Sigmoid colon (tissue), 7 donors: ENCODE data around the gene SLITRK3. TPM values are rescaled to one million over a fixed set of nuclear protein-coding genes. Genes with fewer than 3 reads are reported as not detected.

ENCODE experiments used
- DNase-seq: peaks from one replicate; pipeline ENCODE4 v3.0.0-alpha.2; 2019
- H3K27ac ChIP-seq, 4 donors: fragments of 200-600 bp; sonication (generic); one replicate each; pipeline ENCODE4 v1.5.1; 2016 to 2019; ENCODE audit warnings: mild to moderate bottlenecking in 1 of 4
- H3K27me3 ChIP-seq, 3 donors: fragments of 200-600 bp; sonication (generic); one replicate each; pipeline ENCODE4 v1.5.1; 2019; ENCODE audit warnings: mild to moderate bottlenecking in 1 of 3
- H3K36me3 ChIP-seq, 4 donors: fragments of 200-600 bp; sonication (generic); one replicate each; pipeline ENCODE4 v1.5.1; 2016 to 2019
- H3K4me1 ChIP-seq, 4 donors: fragments of 200-600 bp; sonication (generic); one replicate each; pipeline ENCODE4 v1.5.1; 2017 to 2019
- H3K4me3 ChIP-seq, 4 donors: fragments of 200-600 bp; sonication (generic); one replicate each; pipeline ENCODE4 v1.5.1; 2017 to 2019; ENCODE audit warnings: mild to moderate bottlenecking in 2 of 4, moderate library complexity in 1 of 4
- H3K9me3 ChIP-seq, 4 donors: fragments of 200-600 bp in 3 of 4; sonication (generic) in 3 of 4; one replicate each; pipeline versions ENCODE4 v1.5.1 to v1.6.1; 2013 to 2019
- EP300 ChIP-seq, 4 donors: sonication (generic); formaldehyde crosslinking; IDR thresholded peaks; one replicate each; pipeline ENCODE4 v1.6.1; 2017; ENCODE audit warnings: antibody characterized with exemption in 4 of 4
- POLR2A ChIP-seq, 2 donors: fragments of 450-650 bp; IDR thresholded peaks; one replicate each; pipeline ENCODE4 v1.6.1; 2016; ENCODE audit warnings: antibody characterized with exemption in 2 of 2, mild to moderate bottlenecking in 2 of 2, moderate library complexity in 2 of 2
- POLR2AphosphoS5 ChIP-seq, 4 donors: sonication (generic); formaldehyde crosslinking; IDR thresholded peaks; one replicate each; pipeline ENCODE4 v1.6.1; 2017; ENCODE audit warnings: antibody characterized with exemption in 4 of 4
- WGBS, 2 donors: extraction: QIAGEN DNeasy Blood & Tissue Kit; methylation state at CpG; one replicate each; pipeline ENCODE4 v1.1.7; 2013; 5-methylcytosine and 5-hydroxymethylcytosine counted together
- intact Hi-C: fragments of 100-400 bp; cut with DNase I; formaldehyde crosslinking; loops from one replicate; pipeline ENCODE4 v1.15.1; 2023
- polyA plus RNA-seq, 3 donors: library from polyadenylated mRNA; stranded (reverse); fragments of 200-250 nt; gene quantifications; one replicate each; pipeline ENCODE4 v1.2.3, GENCODE V29; 2013
- total RNA-seq, 4 donors: library from RNA; depleted of rRNA; stranded (reverse); fragments of >200 nt; gene quantifications; one replicate each; pipeline ENCODE4 v1.1.0, GENCODE V29; 2016
- TF ChIP-seq, protein P1 (sequence below), 4 experiments: fragments of 450-650 bp in 3 of 4; fragments of 200-600 bp in 1 of 4; IDR thresholded peaks; one replicate each; pipeline ENCODE4 v1.5.1; 2016 to 2019; ENCODE audit warnings: antibody characterized with exemption in 4 of 4, mild to moderate bottlenecking in 3 of 4, moderate library complexity in 2 of 4
- donor health status: healthy with polysubstance abuse.
- donor health status: Bipolar disorder and iron deficiency.
- donor health status: healthy.

Gene SLITRK3, protein sequence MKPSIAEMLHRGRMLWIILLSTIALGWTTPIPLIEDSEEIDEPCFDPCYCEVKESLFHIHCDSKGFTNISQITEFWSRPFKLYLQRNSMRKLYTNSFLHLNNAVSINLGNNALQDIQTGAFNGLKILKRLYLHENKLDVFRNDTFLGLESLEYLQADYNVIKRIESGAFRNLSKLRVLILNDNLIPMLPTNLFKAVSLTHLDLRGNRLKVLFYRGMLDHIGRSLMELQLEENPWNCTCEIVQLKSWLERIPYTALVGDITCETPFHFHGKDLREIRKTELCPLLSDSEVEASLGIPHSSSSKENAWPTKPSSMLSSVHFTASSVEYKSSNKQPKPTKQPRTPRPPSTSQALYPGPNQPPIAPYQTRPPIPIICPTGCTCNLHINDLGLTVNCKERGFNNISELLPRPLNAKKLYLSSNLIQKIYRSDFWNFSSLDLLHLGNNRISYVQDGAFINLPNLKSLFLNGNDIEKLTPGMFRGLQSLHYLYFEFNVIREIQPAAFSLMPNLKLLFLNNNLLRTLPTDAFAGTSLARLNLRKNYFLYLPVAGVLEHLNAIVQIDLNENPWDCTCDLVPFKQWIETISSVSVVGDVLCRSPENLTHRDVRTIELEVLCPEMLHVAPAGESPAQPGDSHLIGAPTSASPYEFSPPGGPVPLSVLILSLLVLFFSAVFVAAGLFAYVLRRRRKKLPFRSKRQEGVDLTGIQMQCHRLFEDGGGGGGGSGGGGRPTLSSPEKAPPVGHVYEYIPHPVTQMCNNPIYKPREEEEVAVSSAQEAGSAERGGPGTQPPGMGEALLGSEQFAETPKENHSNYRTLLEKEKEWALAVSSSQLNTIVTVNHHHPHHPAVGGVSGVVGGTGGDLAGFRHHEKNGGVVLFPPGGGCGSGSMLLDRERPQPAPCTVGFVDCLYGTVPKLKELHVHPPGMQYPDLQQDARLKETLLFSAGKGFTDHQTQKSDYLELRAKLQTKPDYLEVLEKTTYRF
- total RNA-seq, result 10 to 100 TPM in 1 of 4 donors, 1 to 10 TPM in 3; 4.1 to 12.5 (median 6.0) TPM
- under 1 TPM in 1 of 3 donors, not detected in 2; 0.66 TPM for polyA plus RNA-seq

DNA sequence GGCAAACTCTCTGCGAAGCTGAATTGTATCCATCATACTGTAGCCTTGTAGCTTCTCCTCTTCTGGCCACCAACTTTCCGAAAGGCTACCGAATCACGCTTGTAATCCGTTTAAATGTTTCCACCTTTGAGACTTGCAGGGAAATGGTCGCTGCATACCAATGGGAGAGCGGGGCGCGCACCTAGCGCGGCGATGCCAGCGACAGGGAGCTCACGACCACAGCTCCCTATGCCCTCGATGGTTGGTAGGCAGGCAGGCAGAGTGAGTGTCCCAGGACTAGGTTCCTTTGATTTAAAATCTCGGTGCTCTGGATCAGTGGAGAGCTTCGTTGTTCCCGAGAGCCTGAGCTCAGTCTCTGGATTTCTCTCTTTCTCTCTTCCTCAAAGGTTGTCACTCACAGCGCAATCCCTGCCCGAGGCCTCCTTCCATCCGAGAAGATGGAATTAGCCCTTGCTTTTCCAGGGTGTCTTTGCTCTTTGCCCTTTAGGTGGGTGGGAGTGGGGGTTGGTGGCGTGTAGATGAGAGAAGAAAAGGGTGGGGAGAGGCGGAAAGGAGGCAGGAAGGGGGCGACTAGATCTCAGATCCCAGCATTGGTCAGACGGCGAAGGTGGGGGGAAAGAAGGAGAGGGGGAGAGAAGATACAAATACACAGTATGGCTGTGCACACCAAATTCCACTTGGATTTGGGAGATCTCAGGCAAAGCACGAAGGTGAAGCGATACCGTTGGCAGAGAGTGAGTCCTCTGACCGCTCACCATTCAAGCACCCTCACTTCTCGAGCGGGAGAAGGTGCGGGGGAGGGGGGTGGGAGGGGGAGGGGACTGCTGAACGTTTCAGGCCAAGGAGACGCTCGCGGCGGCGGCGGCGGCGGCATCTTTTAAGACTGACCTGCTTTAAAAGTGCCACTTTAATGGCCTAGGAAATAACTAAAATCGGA, at the start of gene SLITRK3:
Gene SLITRK3, minus strand, starts transcription at position 745 of the 937 bp plus-strand sequence. CDS start 5,554 bp downstream, outside the sequence.
- H3K27ac ChIP-seq, result peak within 1 kb of the TSS; percentile 49 to 87 (median 58)
- DNase-seq, result no peak
- TF ChIP-seq EP300 (IDR thresholded peaks at IDR 0.05), result no peak
- TF ChIP-seq POLR2A (IDR thresholded peaks at IDR 0.05), result no peak
- peak in 1 of 4 donors; percentile 18 for TF ChIP-seq POLR2AphosphoS5 (IDR thresholded peaks at IDR 0.05)
- TF ChIP-seq, protein P1, sequence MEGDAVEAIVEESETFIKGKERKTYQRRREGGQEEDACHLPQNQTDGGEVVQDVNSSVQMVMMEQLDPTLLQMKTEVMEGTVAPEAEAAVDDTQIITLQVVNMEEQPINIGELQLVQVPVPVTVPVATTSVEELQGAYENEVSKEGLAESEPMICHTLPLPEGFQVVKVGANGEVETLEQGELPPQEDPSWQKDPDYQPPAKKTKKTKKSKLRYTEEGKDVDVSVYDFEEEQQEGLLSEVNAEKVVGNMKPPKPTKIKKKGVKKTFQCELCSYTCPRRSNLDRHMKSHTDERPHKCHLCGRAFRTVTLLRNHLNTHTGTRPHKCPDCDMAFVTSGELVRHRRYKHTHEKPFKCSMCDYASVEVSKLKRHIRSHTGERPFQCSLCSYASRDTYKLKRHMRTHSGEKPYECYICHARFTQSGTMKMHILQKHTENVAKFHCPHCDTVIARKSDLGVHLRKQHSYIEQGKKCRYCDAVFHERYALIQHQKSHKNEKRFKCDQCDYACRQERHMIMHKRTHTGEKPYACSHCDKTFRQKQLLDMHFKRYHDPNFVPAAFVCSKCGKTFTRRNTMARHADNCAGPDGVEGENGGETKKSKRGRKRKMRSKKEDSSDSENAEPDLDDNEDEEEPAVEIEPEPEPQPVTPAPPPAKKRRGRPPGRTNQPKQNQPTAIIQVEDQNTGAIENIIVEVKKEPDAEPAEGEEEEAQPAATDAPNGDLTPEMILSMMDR (IDR thresholded peaks at IDR 0.05), result no peak
- peaks cover 10 to 86% (median 36%) of the 10 kb centered on the region in 3 donors for H3K27me3 ChIP-seq
- H3K4me3 ChIP-seq, result peak within 1 kb of the TSS; percentile 44 to 56 (median 52)
- WGBS, 2 donors, result 3% methylated on average over 43 of the region's 43 CpGs
- peaks cover 0 to 42% (median 29%) of the 10 kb centered on the region in 4 donors for H3K4me1 ChIP-seq
- intact Hi-C loops, result no loop called here
- no peaks in the 10 kb centered on the region for H3K36me3 ChIP-seq
- no peaks in the 10 kb centered on the region for H3K9me3 ChIP-seq

DNA sequence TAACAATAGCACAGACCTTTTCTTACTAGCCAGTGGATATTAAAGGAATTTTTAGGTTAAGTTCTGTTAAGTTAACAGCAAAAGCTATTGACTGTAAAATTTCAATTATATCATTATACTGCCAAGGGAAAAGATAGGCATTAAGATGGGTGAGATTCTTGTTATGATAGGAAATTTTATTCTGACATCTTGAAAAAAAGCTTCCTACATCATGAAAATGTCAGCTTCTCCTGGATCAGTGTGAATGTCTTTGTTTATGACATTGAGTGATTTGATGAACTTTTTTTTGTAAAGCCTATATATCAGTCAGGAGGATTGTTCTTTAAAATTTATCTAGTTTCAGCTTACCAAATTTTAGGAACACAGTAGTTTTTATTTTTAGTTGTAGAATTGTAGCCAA, 47.4 kb upstream of the SLITRK3 start:
- DNase-seq, result no peak
- Histone ChIP-seq H3K4me3 (no peak overlapping the region), H3K27ac (no peak overlapping the region), H3K4me1 (no peaks in the 10 kb centered on the region), H3K9me3 (no peaks in the 10 kb centered on the region), H3K27me3 (no peaks in the 10 kb centered on the region), H3K36me3 (no peaks in the 10 kb centered on the region)
- TF ChIP-seq POLR2A (IDR thresholded peaks at IDR 0.05) (no peak), POLR2AphosphoS5 (IDR thresholded peaks at IDR 0.05) (no peak), EP300 (IDR thresholded peaks at IDR 0.05) (no peak)
- TF ChIP-seq, protein P1 (IDR thresholded peaks at IDR 0.05), result no peak
- intact Hi-C loops, result no loop called here

DNA sequence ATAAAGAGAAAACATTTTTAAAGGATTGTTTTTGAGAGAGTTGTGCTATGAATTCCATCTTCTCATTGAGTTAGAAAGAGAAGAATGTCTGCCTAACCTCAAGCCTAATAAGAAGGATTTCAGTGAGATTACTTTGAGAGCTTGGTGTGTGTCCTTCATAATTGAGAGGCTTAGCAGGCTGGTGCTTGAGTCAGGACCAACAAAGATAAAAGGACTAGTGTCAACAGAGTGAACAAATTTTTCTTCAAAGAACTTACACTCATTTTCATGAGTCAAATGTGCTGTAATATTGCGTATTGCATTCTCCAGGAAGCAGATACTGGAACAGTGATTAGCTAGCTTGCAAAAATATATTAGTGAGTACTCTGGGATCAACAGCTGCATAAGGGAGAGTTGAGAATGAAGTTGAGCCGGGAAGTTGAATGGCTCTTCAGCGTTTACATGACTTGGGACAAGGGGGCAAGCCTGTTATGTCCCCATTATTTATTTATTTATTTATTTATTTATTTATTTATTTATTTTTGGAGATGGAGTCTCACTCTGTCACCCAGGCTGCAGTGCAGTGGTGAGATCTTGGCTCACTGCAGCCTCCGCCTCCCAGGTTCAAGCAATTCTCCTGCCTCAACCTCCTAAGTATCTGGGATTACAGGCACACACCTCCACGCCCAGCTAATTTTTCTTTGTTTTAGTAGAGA, 37.5 kb upstream of the SLITRK3 start:
- intact Hi-C loops, result no loop called here
- WGBS, 2 donors, result 78 to 90% methylated on average over 5 of the region's 5 CpGs

More for the DNA sequence above, 37.5 kb upstream of the SLITRK3 start:
- no peak for TF ChIP-seq POLR2AphosphoS5 (IDR thresholded peaks at IDR 0.05)
- no peak for TF ChIP-seq POLR2A (IDR thresholded peaks at IDR 0.05)
- TF ChIP-seq, protein P1 (IDR thresholded peaks at IDR 0.05), result no peak
- no peak for TF ChIP-seq EP300 (IDR thresholded peaks at IDR 0.05)
- no peaks in the 10 kb centered on the region for H3K4me1 ChIP-seq
- H3K9me3 ChIP-seq, result no peaks in the 10 kb centered on the region
- no peak overlapping the region for H3K27ac ChIP-seq
- H3K27me3 ChIP-seq, result no peaks in the 10 kb centered on the region
- no peak for DNase-seq
- H3K36me3 ChIP-seq, result no peaks in the 10 kb centered on the region
- H3K4me3 ChIP-seq, result no peak overlapping the region
